Neural cell (in vitro differentiated cells): ENCODE measurements around the gene C7. TPM values are rescaled to one million over a fixed set of nuclear protein-coding genes. Genes with fewer than 3 reads are reported as not detected.

Experiments used
- H2AFZ ChIP-seq: fragments of 200-600, 300-800 bp; sonication (generic), shearing (Covaris generic); 2 replicates; pipeline ENCODE4 v1.6.0; 2014; ENCODE audit warnings: low read depth, mild to moderate bottlenecking, antibody characterized with exemption, low read length, moderate library complexity
- H3F3A ChIP-seq: fragments of 200-600 bp; shearing (Covaris generic); 2 replicates; pipeline ENCODE4 v1.6.1; 2016; ENCODE audit warnings: mild to moderate bottlenecking, moderate library complexity, mixed read lengths, antibody characterized with exemption, low read length; ENCODE audit not compliant: insufficient read depth, poor library complexity, severe bottlenecking
- H3K27ac ChIP-seq: fragments of 200-600, 300-800 bp; sonication (generic), shearing (Covaris generic); 2 replicates; pipeline ENCODE4 v1.5.1; 2014; ENCODE audit warnings: mild to moderate bottlenecking, low read length, moderate library complexity
- H3K27me3 ChIP-seq: fragments of 300-800, 200-600 bp; sonication (generic), shearing (Covaris generic); 2 replicates; pipeline ENCODE4 v1.6.0; 2014; ENCODE audit warnings: mild to moderate bottlenecking, low read depth, low read length, moderate library complexity; ENCODE audit not compliant: insufficient read depth
- H3K36me3 ChIP-seq: fragments of 300-800, 200-600 bp; sonication (generic), shearing (Covaris generic); 2 replicates; pipeline ENCODE4 v1.5.1; 2014; ENCODE audit warnings: mild to moderate bottlenecking, antibody characterized with exemption, low read length, moderate library complexity; ENCODE audit not compliant: insufficient read depth
- H3K4me2 ChIP-seq: fragments of 300-800, 200-600 bp; sonication (generic), shearing (Covaris generic); 2 replicates; pipeline ENCODE4 v1.6.0; 2014; ENCODE audit warnings: mild to moderate bottlenecking, low read length
- H3K4me3 ChIP-seq: fragments of 300-800, 200-600 bp; sonication (generic), shearing (Covaris generic); 2 replicates; pipeline ENCODE4 v1.5.1; 2014; ENCODE audit warnings: mild to moderate bottlenecking, low read length, moderate library complexity
- H3K79me2 ChIP-seq: fragments of 200-600 bp; shearing (Covaris generic); replicated peaks from 2 replicates; pipeline ENCODE4 v1.6.0; 2014; ENCODE audit warnings: mild to moderate bottlenecking, low read length, moderate library complexity; ENCODE audit not compliant: insufficient read depth
- H3K9ac ChIP-seq: fragments of 300-800, 200-600 bp; sonication (generic), shearing (Covaris generic); 2 replicates; pipeline ENCODE4 v1.6.1; 2016; ENCODE audit warnings: mild to moderate bottlenecking, low read length, mixed read lengths
- H3K9me2 ChIP-seq: fragments of 200-600 bp; shearing (Covaris generic); 2 replicates; pipeline ENCODE4 v1.6.1; 2016; ENCODE audit warnings: mild to moderate bottlenecking, low read length, mixed read lengths; ENCODE audit not compliant: insufficient read depth
- H3K9me3 ChIP-seq: fragments of 200-600, 300-800 bp; sonication (generic), shearing (Covaris generic); 2 replicates; pipeline ENCODE4 v1.6.1; 2016; ENCODE audit warnings: mild to moderate bottlenecking, mixed run types, low read length, moderate library complexity, mixed read lengths
- H4K20me1 ChIP-seq: fragments of 200-600 bp; shearing (Covaris generic); 2 replicates; pipeline ENCODE4 v1.6.1; 2016; ENCODE audit warnings: mild to moderate bottlenecking, mixed run types; ENCODE audit not compliant: insufficient read depth
- CTCF ChIP-seq: fragments of 450-650 bp; IDR thresholded peaks from 2 replicates; pipeline ENCODE4 v1.5.1; 2014; ENCODE audit warnings: antibody characterized with exemption, mild to moderate bottlenecking, moderate library complexity; ENCODE audit not compliant: poor library complexity, severe bottlenecking
- EZH2 ChIP-seq: fragments of 200-600, 300-800 bp; shearing (Covaris generic), sonication (generic); IDR thresholded peaks from 2 replicates; pipeline ENCODE4 v1.6.1; 2014; ENCODE audit warnings: antibody characterized with exemption, low read length, borderline replicate concordance, mild to moderate bottlenecking; ENCODE audit not compliant: insufficient read depth, poor library complexity, severe bottlenecking
- MXI1 ChIP-seq: fragments of 450-650 bp; conservative IDR thresholded peaks from 2 replicates; pipeline ENCODE4 v1.6.1; 2014; ENCODE audit warnings: antibody characterized with exemption, mild to moderate bottlenecking; ENCODE audit not compliant: poor library complexity, severe bottlenecking
- REST ChIP-seq: IDR thresholded peaks from 2 replicates; pipeline ENCODE4 v1.6.1; 2012; ENCODE audit warnings: borderline replicate concordance
- SMC3 ChIP-seq: fragments of 450-650 bp; conservative IDR thresholded peaks from 2 replicates; pipeline ENCODE4 v1.6.1; 2014; ENCODE audit warnings: antibody characterized with exemption, mild to moderate bottlenecking, moderate library complexity; ENCODE audit not compliant: poor library complexity
- polyA plus RNA-seq: library from polyadenylated mRNA; depleted of rRNA; stranded (reverse); fragments of >200 nt; gene quantifications from 2 replicates; pipeline ENCODE4 v1.2.3, GENCODE V29; 2014

The C7 gene
- polyA plus RNA-seq, 1 donor from 2014 or later = not detected

- Histone ChIP-seq H3K27ac (no peak overlapping the region), H3K27me3 (no peaks in the 10 kb centered on the region)
These were observed 4.3 kb upstream of the C7 start for GRCh38 chr5:40904994-40905306.

GRCh38 chr5:40906351-40906751 lies 2.9 kb upstream of the C7 start:
- H2AFZ ChIP-seq = no peak overlapping the region
- no peaks in the 10 kb centered on the region for H3K79me2 ChIP-seq
- H3K4me3 ChIP-seq = no peak overlapping the region
- no peaks in the 10 kb centered on the region for H3K9me3 ChIP-seq
- no peaks in the 10 kb centered on the region for H3K9me2 ChIP-seq
- H3K36me3 ChIP-seq = no peaks in the 10 kb centered on the region
- H3K27me3 ChIP-seq = no peaks in the 10 kb centered on the region
- no peak overlapping the region for H3K27ac ChIP-seq
- no peak for TF ChIP-seq CTCF
- TF ChIP-seq REST = no peak
- TF ChIP-seq SMC3 = no peak
- no peak for TF ChIP-seq MXI1
- no peaks in the 10 kb centered on the region for H4K20me1 ChIP-seq
- H3K9ac ChIP-seq = no peak overlapping the region
- no peak overlapping the region for H3K4me2 ChIP-seq
- no peaks in the 10 kb centered on the region for H3F3A ChIP-seq

More at GRCh38 chr5:40904994-40905306, 4.3 kb upstream of the C7 start:
- Histone ChIP-seq H3K9me3 (no peaks in the 10 kb centered on the region), H4K20me1 (no peaks in the 10 kb centered on the region), H3K4me3 (no peak overlapping the region), H3K36me3 (no peaks in the 10 kb centered on the region), H3F3A (no peaks in the 10 kb centered on the region), H3K9ac (no peak overlapping the region), H3K4me2 (no peak overlapping the region), H3K9me2 (no peaks in the 10 kb centered on the region), H2AFZ (no peak overlapping the region), H3K79me2 (no peaks in the 10 kb centered on the region)
- TF ChIP-seq REST (no peak), SMC3 (peak; percentile 61), EZH2 (no peak)
